Measurements from ENCODE around the gene PJVK. TPM values are rescaled to one million over a fixed set of nuclear protein-coding genes. Genes with fewer than 3 reads are reported as not detected.

PJVK gene
- total and polyA plus RNA-seq, 5 donors: 1.9 to 2.4 (median 2.0) TPM

GRCh38 chr2:178428396-178428806, 22.8 kb upstream of the PJVK start:
- H3K27ac ChIP-seq (ENCODE audit: low read length): no peak overlapping the region
- DNase-seq (no peak), ATAC-seq (no peak)
- H3K4me3 ChIP-seq (ENCODE audit: low read length): no peak overlapping the region
- no peaks in the 10 kb centered on the region for H3K9me3 ChIP-seq (ENCODE audit: control insufficient read depth, low read length)
- H3K27me3 ChIP-seq (ENCODE audit: control insufficient read depth, insufficient read depth): no peaks in the 10 kb centered on the region
- H3K4me1 ChIP-seq (ENCODE audit: control insufficient read depth, insufficient read depth, low read length): no peaks in the 10 kb centered on the region
- WGBS: 83% methylated on average over 1 of the region's 1 CpG
- intact Hi-C loops (cut with DNase I): no loop called here

GRCh38 chr2:178429336-178429735, 21.8 kb upstream of the PJVK start:
- no peaks in the 10 kb centered on the region for H3K27me3 ChIP-seq (ENCODE audit: control insufficient read depth, insufficient read depth)
- H3K4me1 ChIP-seq (ENCODE audit: control insufficient read depth, insufficient read depth, low read length): no peaks in the 10 kb centered on the region
- no peak overlapping the region for H3K27ac ChIP-seq (ENCODE audit: low read length)
- intact Hi-C loops (cut with DNase I): no loop called here
- no peak for ATAC-seq
- no peaks in the 10 kb centered on the region for H3K9me3 ChIP-seq (ENCODE audit: control insufficient read depth, low read length)
- DNase-seq: no peak
- no peak overlapping the region for H3K4me3 ChIP-seq (ENCODE audit: low read length)

GRCh38 chr2:178436662-178437061, 14.5 kb upstream of the PJVK start:
- intact Hi-C loops (cut with DNase I): no loop called here
- Histone ChIP-seq H3K4me3 (ENCODE audit: low read length) (no peak overlapping the region), H3K4me1 (ENCODE audit: control insufficient read depth, insufficient read depth, low read length) (no peaks in the 10 kb centered on the region), H3K9me3 (ENCODE audit: control insufficient read depth, low read length) (no peaks in the 10 kb centered on the region), H3K27ac (ENCODE audit: low read length) (no peak overlapping the region), H3K27me3 (ENCODE audit: control insufficient read depth, insufficient read depth) (no peaks in the 10 kb centered on the region)
- 73% methylated on average over 2 of the region's 2 CpGs for WGBS
- DNase-seq (no peak), ATAC-seq (no peak)

- H3K27me3 ChIP-seq (ENCODE audit: control insufficient read depth, insufficient read depth): no peaks in the 10 kb centered on the region
- H3K4me1 ChIP-seq (ENCODE audit: control insufficient read depth, insufficient read depth, low read length): peaks cover 1% of the 10 kb centered on the region
- DNase-seq (no peak), ATAC-seq (no peak)
- 90% methylated on average over 2 of the region's 2 CpGs for WGBS
- H3K9me3 ChIP-seq (ENCODE audit: control insufficient read depth, low read length): no peaks in the 10 kb centered on the region
- intact Hi-C loops (cut with DNase I): no loop called here
- H3K4me3 ChIP-seq (ENCODE audit: low read length): no peak overlapping the region
- H3K27ac ChIP-seq (ENCODE audit: low read length): no peak overlapping the region
Observed at GRCh38 chr2:178441426-178441825, 9.8 kb upstream of the PJVK start.

DNA sequence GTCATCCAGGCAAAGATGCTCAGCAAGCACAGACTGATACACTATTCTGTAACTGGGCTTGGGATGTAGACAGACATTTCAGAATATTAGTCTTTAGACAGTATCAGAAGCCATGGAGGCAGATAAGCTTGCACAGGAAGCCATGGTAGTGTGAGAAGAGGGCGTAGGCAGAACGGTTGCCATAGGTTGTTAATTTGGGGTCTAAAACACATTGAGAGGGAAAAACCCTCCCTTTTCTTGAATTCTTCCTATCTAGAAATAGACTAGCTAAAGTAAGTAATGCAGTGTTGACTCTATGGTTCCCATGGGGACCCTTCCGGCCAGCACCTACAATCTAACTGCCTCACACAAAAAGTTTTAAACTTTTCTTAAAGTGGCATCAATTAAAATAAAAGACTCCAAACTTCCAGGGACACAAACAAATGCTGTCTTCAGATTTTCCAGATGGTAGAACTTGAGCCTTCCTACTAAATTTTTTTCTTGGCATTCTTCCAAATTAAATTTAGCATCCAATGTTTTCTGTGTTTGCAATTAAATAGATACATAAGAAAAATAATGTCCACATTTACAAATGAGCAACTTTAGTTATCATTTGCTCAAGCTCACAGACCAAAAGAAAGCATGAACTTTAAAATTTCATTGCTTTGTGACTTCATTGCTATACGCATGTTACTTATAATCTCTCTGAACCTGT, 2.1 kb upstream of the PJVK start:
- Histone ChIP-seq H3K27ac (ENCODE audit: low read length) (no peak overlapping the region), H3K9me3 (ENCODE audit: control insufficient read depth, low read length) (no peaks in the 10 kb centered on the region), H3K4me3 (ENCODE audit: low read length) (no peak overlapping the region), H3K27me3 (ENCODE audit: control insufficient read depth, insufficient read depth) (no peaks in the 10 kb centered on the region), H3K4me1 (ENCODE audit: control insufficient read depth, insufficient read depth, low read length) (peaks cover 10% of the 10 kb centered on the region)
- WGBS: 67% methylated on average over 4 of the region's 4 CpGs
- ATAC-seq (no peak), DNase-seq (no peak)
- intact Hi-C loops (cut with DNase I): no loop called here

DNA sequence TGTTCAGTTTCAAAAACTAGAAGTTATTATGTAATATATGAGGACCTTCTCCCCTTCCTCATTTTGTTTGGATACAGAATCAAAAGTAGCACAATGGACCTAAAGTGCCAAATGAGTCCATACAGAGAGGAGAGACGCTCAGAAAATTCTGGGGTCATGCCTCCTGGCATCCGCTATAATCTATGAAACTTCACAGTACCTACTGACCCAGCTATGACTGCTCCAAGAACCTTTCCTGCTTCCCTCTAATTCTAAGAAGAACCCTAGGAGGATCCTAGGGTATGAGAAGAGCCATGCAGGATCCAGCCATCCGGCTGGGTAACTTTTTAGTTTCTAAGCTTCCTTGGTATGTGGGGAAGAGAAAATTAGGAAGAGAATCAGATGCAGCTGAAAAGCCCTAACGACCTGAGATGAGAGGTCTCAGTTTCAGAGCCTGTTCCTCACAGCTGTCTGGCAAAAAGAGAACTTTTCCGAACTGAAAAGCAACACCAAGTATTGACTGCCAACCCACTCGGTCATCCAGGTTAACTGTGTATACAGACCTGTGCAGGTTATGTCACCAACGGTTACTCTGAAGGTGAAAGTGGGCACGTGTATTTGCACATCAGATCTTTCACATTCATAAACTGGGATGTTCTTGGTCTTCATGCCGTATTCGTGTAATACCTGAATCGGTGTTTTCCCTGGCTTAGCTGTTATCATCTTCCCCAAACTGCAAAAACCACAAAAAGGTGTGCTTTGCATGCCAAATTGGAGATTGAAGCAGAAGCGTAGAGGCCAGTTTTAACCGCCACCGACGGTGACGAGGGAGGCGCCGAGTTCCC, 1.3 kb upstream of the PJVK start:
- DNase-seq: no peak
- Histone ChIP-seq H3K27ac (ENCODE audit: low read length) (peak overlapping the region; percentile 96), H3K4me3 (ENCODE audit: low read length) (peak overlapping the region; percentile 62), H3K4me1 (ENCODE audit: control insufficient read depth, insufficient read depth, low read length) (peaks cover 10% of the 10 kb centered on the region), H3K27me3 (ENCODE audit: control insufficient read depth, insufficient read depth) (no peaks in the 10 kb centered on the region), H3K9me3 (ENCODE audit: control insufficient read depth, low read length) (no peaks in the 10 kb centered on the region)
- intact Hi-C loops (cut with DNase I): loop anchor here in 1 of 4 donors (2.0 kb wide), 1 partner anchor 29 kb away; the partner anchor contains the start of gene FKBP7
- 6% methylated on average over 18 of the region's 18 CpGs for WGBS
- no peak for ATAC-seq

- Histone ChIP-seq H3K4me3 (ENCODE audit: low read length) (peak overlapping the region; percentile 62), H3K27ac (ENCODE audit: low read length) (peak overlapping the region; percentile 96), H3K27me3 (ENCODE audit: control insufficient read depth, insufficient read depth) (no peaks in the 10 kb centered on the region), H3K4me1 (ENCODE audit: control insufficient read depth, insufficient read depth, low read length) (peaks cover 10% of the 10 kb centered on the region), H3K9me3 (ENCODE audit: control insufficient read depth, low read length) (no peaks in the 10 kb centered on the region)
- intact Hi-C loops (cut with DNase I): loop anchor here in 1 of 4 donors (2.0 kb wide), 1 partner anchor 28 kb away; the partner anchor contains the start of gene FKBP7
- DNase-seq: no peak
- ATAC-seq: no peak
- under 1% methylated on average over 25 of the region's 25 CpGs for WGBS
Observed at GRCh38 chr2:178450524-178450773, 729 bp upstream of the PJVK start.

DNA sequence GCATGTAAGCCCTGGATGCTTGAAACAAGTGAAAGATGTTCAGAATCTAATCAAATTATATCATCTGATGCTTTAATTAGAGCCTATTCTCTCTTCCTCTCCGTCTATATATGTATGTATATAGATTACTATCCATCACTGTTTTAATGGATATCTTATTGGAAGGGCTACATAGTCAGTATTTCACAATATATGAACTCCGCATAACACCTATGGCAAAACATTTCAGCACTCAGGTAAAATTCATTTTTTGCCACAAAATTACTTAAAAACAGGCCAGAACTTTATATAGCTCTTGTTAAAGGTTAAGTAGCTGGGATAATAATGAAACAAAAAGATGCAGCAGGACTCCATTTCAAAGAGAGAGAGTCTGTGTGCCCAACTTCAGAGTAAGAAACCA, 1.2 kb downstream of the PJVK start:
- intact Hi-C loops (cut with DNase I): no loop called here
- WGBS: 99% methylated on average over 2 of the region's 2 CpGs
- H3K4me1 ChIP-seq (ENCODE audit: control insufficient read depth, insufficient read depth, low read length): peaks cover 9% of the 10 kb centered on the region
- no peaks in the 10 kb centered on the region for H3K9me3 ChIP-seq (ENCODE audit: control insufficient read depth, low read length)
- ATAC-seq (no peak), DNase-seq (no peak)
- no peak overlapping the region for H3K27ac ChIP-seq (ENCODE audit: low read length)
- no peaks in the 10 kb centered on the region for H3K27me3 ChIP-seq (ENCODE audit: control insufficient read depth, insufficient read depth)
- no peak overlapping the region for H3K4me3 ChIP-seq (ENCODE audit: low read length)

DNA sequence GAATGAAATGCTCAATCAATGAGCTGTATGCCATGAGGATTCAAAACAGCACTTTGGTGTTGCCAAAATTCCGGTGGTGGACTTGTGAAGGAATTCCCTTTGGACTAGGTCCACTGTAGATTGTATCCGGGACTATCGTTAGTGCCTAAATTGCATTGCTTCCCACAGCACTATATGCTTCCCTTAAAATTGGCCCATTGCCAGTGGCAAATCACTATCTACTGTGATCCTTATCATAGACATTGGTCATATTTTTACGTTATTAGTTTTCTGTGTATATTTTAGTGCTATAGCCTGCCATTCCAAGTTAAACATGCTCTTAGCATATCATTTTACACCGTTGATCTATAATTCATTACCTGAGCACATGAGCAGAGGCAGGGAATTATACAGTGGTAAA, 1.7 kb downstream of the PJVK start:
- Histone ChIP-seq H3K27me3 (ENCODE audit: control insufficient read depth, insufficient read depth) (no peaks in the 10 kb centered on the region), H3K27ac (ENCODE audit: low read length) (no peak overlapping the region), H3K4me1 (ENCODE audit: control insufficient read depth, insufficient read depth, low read length) (peaks cover 9% of the 10 kb centered on the region), H3K4me3 (ENCODE audit: low read length) (no peak overlapping the region), H3K9me3 (ENCODE audit: control insufficient read depth, low read length) (no peaks in the 10 kb centered on the region)
- ATAC-seq: no peak
- intact Hi-C loops (cut with DNase I): no loop called here
- WGBS: 46% methylated on average over 5 of the region's 5 CpGs
- no peak for DNase-seq

- no peak for ATAC-seq
- 88% methylated on average over 5 of the region's 5 CpGs for WGBS
- Histone ChIP-seq H3K27ac (ENCODE audit: low read length) (no peak overlapping the region), H3K4me1 (ENCODE audit: control insufficient read depth, insufficient read depth, low read length) (no peaks in the 10 kb centered on the region), H3K4me3 (ENCODE audit: low read length) (no peak overlapping the region), H3K9me3 (ENCODE audit: control insufficient read depth, low read length) (no peaks in the 10 kb centered on the region), H3K27me3 (ENCODE audit: control insufficient read depth, insufficient read depth) (no peaks in the 10 kb centered on the region)
- DNase-seq: no peak
- intact Hi-C loops (cut with DNase I): no loop called here
Observed at GRCh38 chr2:178455947-178456346, 4.8 kb downstream of the PJVK start.

- WGBS: 88% methylated on average over 11 of the region's 11 CpGs
- DNase-seq (no peak), ATAC-seq (no peak)
- Histone ChIP-seq H3K9me3 (ENCODE audit: control insufficient read depth, low read length) (no peaks in the 10 kb centered on the region), H3K4me1 (ENCODE audit: control insufficient read depth, insufficient read depth, low read length) (no peaks in the 10 kb centered on the region), H3K27me3 (ENCODE audit: control insufficient read depth, insufficient read depth) (no peaks in the 10 kb centered on the region), H3K27ac (ENCODE audit: low read length) (no peak overlapping the region), H3K4me3 (ENCODE audit: low read length) (no peak overlapping the region)
- intact Hi-C loops (cut with DNase I): no loop called here
Observed at GRCh38 chr2:178457390-178457886, 6.3 kb downstream of the PJVK start.
